ENCODE data around the gene PDE9A.

DNA sequence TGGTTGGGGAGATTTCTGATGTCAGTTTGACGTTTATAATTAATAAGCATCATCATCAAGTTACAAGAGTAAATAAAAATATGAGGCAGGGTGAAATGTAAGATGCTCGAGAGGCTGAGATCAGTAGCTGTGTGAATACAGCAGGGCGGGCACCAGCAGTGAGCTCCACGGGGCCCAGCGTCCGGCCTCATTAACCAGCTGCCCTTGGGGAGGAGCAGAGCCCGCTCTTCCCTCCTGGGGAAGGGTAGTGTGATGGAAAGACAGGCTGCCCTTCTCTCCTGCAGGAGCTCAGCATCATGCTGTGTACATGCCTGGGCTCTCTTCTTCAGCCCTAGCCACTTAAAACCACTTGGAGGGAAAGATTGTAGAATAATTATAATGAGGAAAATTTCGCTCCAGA is 23.4 kb downstream of the PDE9A start:
- TF ChIP-seq EZH2 (IDR thresholded peaks at IDR 0.05; ENCODE audit: borderline replicate concordance, low read depth, low read length, severe bottlenecking) (no peak), POLR2A (IDR thresholded peaks at IDR 0.05; ENCODE audit: low read depth, low read length) (no peak), CTCF (IDR thresholded peaks at IDR 0.05; ENCODE audit: extremely low read depth in 1 of 2, insufficient read depth in 1 of 2, low read depth in 1 of 2, low read length in 2 of 2) (no peak), JUN (IDR thresholded peaks at IDR 0.05; ENCODE audit: borderline replicate concordance, insufficient read depth, insufficient read length, low read depth) (no peak), POLR2AphosphoS5 (IDR thresholded peaks at IDR 0.05; ENCODE audit: insufficient read depth, low read depth, low read length) (no peak)
